GM12878 (cell line): ENCODE results near the gene DNAH2. TPM values are rescaled to one million over a fixed set of nuclear protein-coding genes. Genes with fewer than 3 reads are reported as not detected.

ENCODE experiments used
- ATAC-seq: fragments of 200-7000 bp; cut with Tn5 transposase; 3 replicates; pipeline ENCODE4 v1.9.1; 2020; ENCODE audit warnings: mild to moderate bottlenecking, moderate library complexity
- BruUV-seq: library from RNA; stranded (reverse); fragments of 400-500 nt; replicated peaks from 2 replicates; lab custom pipeline; 2021; lab: Mats Ljungman, UMichigan
- CTCF ChIA-PET: fragments of 300-600 bp; sonication (Branson Sonifier 250); formaldehyde crosslinking; extraction: SDS; loops from one replicate; lab custom pipeline; 2021; ENCODE audit warnings: inconsistent platforms; lab: Yijun Ruan, JAX
- POLR2A ChIA-PET: fragments of 350-600 bp; formaldehyde crosslinking; extraction: SDS; loops from one replicate; lab custom pipeline; 2021; ENCODE audit warnings: inconsistent platforms; lab: Charles Lee
- RAD21 ChIA-PET: fragments of 300-600 bp; sonication (Branson Sonifier 250); formaldehyde crosslinking; loops from one replicate; lab custom pipeline; 2023; ENCODE audit warnings: antibody characterized with exemption; ENCODE audit not compliant: unreplicated experiment; lab: Charles Lee
- SMC1A ChIA-PET: fragments of 300-600 bp; sonication (Branson Sonifier 250); formaldehyde crosslinking; loops from one replicate; lab custom pipeline; 2023; ENCODE audit not compliant: unreplicated experiment, uncharacterized antibody; lab: Charles Lee
- DNase-seq: peaks from one replicate; pipeline ENCODE4 v3.0.0-alpha.2; 2011; ENCODE audit warnings: low read depth, low spot score
- FAIRE-seq: peaks from 3 replicates; lab custom pipeline; 2011; peaks lifted over from hg19 to GRCh38; lab: Jason Lieb, UNC
- H2AFZ ChIP-seq: 2 replicates; pipeline ENCODE4 v1.6.0; 2011; ENCODE audit warnings: low read depth, low read length, control low read depth; ENCODE audit not compliant: control insufficient read depth
- H3K27ac ChIP-seq: 2 replicates; pipeline ENCODE4 v1.5.1; 2011; ENCODE audit warnings: control low read depth; ENCODE audit not compliant: control insufficient read depth, insufficient read depth
- H3K27me3 ChIP-seq, 2 experiments: replicated peaks in 1 of 2; 2 replicates each; pipeline versions ENCODE4 v1.6.0 to v1.6.1; 2011; ENCODE audit warnings: low read length in 1 of 2; ENCODE audit not compliant: control insufficient read depth in 2 of 2, insufficient read depth in 2 of 2
- H3K36me3 ChIP-seq, 2 experiments: 2 replicates each; pipeline ENCODE4 v1.5.1; 2011; ENCODE audit warnings: low read length in 1 of 2; ENCODE audit not compliant: control insufficient read depth in 2 of 2, insufficient read depth in 2 of 2
- H3K4me1 ChIP-seq: 2 replicates; pipeline ENCODE4 v1.6.1; 2011; ENCODE audit warnings: mild to moderate bottlenecking, low read length, moderate library complexity, mixed read lengths; ENCODE audit not compliant: control insufficient read depth, insufficient read depth
- H3K4me2 ChIP-seq: 2 replicates; pipeline ENCODE4 v1.6.0; 2011; ENCODE audit warnings: control low read depth; ENCODE audit not compliant: control insufficient read depth, insufficient read depth
- H3K4me3 ChIP-seq: fragments of 200-600 bp; sonication (generic); 2 replicates; pipeline ENCODE4 v1.5.1; 2016
- H3K79me2 ChIP-seq: 2 replicates; pipeline ENCODE4 v1.6.0; 2011; ENCODE audit warnings: low read length; ENCODE audit not compliant: control insufficient read depth, insufficient read depth
- H3K9ac ChIP-seq: 2 replicates; pipeline ENCODE4 v1.8.0; 2011; ENCODE audit warnings: low read length, control low read depth, mixed read lengths; ENCODE audit not compliant: control insufficient read depth, insufficient read depth
- H3K9me3 ChIP-seq: replicated peaks from 3 replicates; pipeline ENCODE4 v1.5.1; 2011; ENCODE audit warnings: mild to moderate bottlenecking, low read length; ENCODE audit not compliant: control insufficient read depth, insufficient read depth
- H4K20me1 ChIP-seq: 2 replicates; pipeline ENCODE4 v1.6.0; 2011; ENCODE audit not compliant: control insufficient read depth, insufficient read depth
- CEBPZ ChIP-seq: fragments of 150-350 bp; IDR thresholded peaks from 2 replicates; pipeline ENCODE4 v1.6.1; 2016; ENCODE audit warnings: low read depth, low read length
- ZNF24 ChIP-seq: fragments of 450-650 bp; IDR thresholded peaks from 2 replicates; pipeline ENCODE4 v1.6.1; 2017; ENCODE audit warnings: antibody characterized with exemption, mild to moderate bottlenecking
- WGBS: methylation state at CpG from one replicate; pipeline ENCODE4 v1.1.6; 2016; ENCODE audit warnings: low lambda C conversion rate; ENCODE audit not compliant: insufficient replicate concordance, insufficient coverage; ENCODE audit errors: missing lambda C conversion rate; 5-methylcytosine and 5-hydroxymethylcytosine counted together
- in situ Hi-C: fragments of 300-500 bp; cut with MboI; formaldehyde crosslinking; loops from 9 replicates; pipeline ENCODE4 v1.14.3; 2018; ENCODE audit warnings: mixed read lengths
- intact Hi-C: fragments of 100-400 bp; cut with micrococcal nuclease; formaldehyde crosslinking; loops from one replicate; pipeline ENCODE4 v1.14.2; 2022; ENCODE audit not compliant: unreplicated experiment
- polyA plus RNA-seq, 11 experiments: library from polyadenylated mRNA; depleted of rRNA in 4 of 11; unstranded in 6 of 11; stranded (reverse) in 5 of 11; fragments of >200 nt; fragmentation: Nextera tagmentation in 4 of 11; fragmentation: Illumina TruSeq in 1 of 11; extraction: Ambion mirVana in 4 of 11; extraction: Trizol in 1 of 11; gene quantifications; 1 replicate in 1 of 11; 2 replicates in 10 of 11; pipeline versions ENCODE4 v1.2.1 to v1.2.3, GENCODE V29; 2011 to 2016; ENCODE audit warnings: inconsistent platforms in 2 of 11, missing spikeins in 2 of 11, low read depth in 1 of 11
- total RNA-seq, 4 experiments: library from RNA; depleted of rRNA in 3 of 4; stranded (reverse); fragments of >200 nt in 3 of 4; fragmentation: Illumina TruSeq in 1 of 4; extraction: Trizol in 1 of 4; gene quantifications; 2 replicates each; pipeline versions ENCODE4 v1.2.1 to v1.2.3, GENCODE V29; 2013 to 2021

Gene DNAH2
- total and polyA plus RNA-seq, 10 of the 15 experiments (the other 5 are each of a cell fraction or from before 2014, with no cell fraction given): not detected

- in situ Hi-C loops (no loop called here), intact Hi-C loops (no loop called here)
- no peaks in the 10 kb centered on the region for H4K20me1 ChIP-seq
- FAIRE-seq (no peak), DNase-seq (no peak), ATAC-seq (no peak)
- ChIA-PET SMC1A (interaction anchor here (1.0 kb wide), 1 partner anchor 20 kb away, joined by 4 read pairs; no protein-coding TSS in a partner anchor), CTCF (interaction anchor here (0.9 to 5.7 kb wide), 2 partner anchors 10 to 21 kb away, joined by 3 to 47 read pairs; no protein-coding TSS in a partner anchor), POLR2A (no interaction called here), RAD21 (interaction anchor here (1.3 kb wide), 1 partner anchor 21 kb away, joined by 3 read pairs; no protein-coding TSS in a partner anchor)
- no peaks in the 10 kb centered on the region for H3K9me3 ChIP-seq
- no peak overlapping the region for H3K27ac ChIP-seq
- H3K9ac ChIP-seq: no peak overlapping the region
- H2AFZ ChIP-seq: no peak overlapping the region
- no peaks in the 10 kb centered on the region for H3K36me3 ChIP-seq
- peaks cover 0 to 1% of the 10 kb centered on the region in 2 experiments; a peak in 1 of 4 replicates for H3K27me3 ChIP-seq
- H3K79me2 ChIP-seq: no peaks in the 10 kb centered on the region
- no peaks in the 10 kb centered on the region; the same call in 1 of the 2 replicates for H3K4me1 ChIP-seq
- no peak overlapping the region for H3K4me2 ChIP-seq
- TF ChIP-seq ZNF24 (no peak), CEBPZ (no peak)
- no peak overlapping the region for H3K4me3 ChIP-seq
- BruUV-seq: no TSS peak
- WGBS: 42% methylated on average over 8 of the region's 8 CpGs
Measured at GRCh38 chr17:7830616-7831015, 113.1 kb downstream of the DNAH2 start.
